ENCODE results near the gene SORBS2.

DNA sequence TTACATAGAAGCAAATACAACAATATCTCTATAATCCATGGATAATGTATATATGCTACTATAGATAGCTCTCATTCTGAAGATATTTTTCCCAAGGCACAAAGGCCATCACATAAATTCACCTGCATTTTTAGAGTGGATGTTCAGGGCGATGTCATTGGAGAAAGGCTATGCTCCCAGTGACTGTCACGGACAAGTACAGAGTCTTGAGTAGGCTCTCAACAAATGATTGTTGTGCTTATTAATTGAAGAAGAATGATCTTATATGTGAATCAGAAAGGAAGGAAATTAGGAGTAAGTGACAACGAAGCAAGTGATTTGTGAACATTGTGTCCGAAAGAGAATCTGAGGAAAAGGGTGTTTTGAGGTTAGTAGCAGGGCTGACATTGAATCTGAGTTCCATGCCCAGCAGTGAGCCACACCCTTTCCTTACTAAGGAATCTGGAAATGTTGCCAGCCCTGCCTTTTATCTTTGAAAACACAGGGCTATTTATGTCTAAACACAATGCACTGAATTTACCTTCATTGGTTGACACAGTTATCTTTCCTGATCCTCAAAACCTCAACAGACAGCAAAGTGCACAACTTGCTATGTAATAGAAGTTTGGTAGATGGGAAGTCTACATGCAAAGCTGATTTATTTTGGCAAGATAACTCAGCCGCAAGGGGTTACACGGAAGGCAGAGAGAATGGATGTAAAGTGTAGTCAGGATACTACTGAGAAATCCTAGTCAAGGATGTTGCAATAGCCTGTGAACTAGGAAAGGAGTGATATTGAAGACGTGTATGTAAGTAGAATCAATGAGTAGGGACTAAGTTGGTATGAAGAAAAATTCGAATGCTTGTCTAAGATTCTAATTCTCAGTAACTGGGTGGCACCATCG lies 50.4 kb downstream of the SORBS2 start:
- TF ChIP-seq, protein P1, sequence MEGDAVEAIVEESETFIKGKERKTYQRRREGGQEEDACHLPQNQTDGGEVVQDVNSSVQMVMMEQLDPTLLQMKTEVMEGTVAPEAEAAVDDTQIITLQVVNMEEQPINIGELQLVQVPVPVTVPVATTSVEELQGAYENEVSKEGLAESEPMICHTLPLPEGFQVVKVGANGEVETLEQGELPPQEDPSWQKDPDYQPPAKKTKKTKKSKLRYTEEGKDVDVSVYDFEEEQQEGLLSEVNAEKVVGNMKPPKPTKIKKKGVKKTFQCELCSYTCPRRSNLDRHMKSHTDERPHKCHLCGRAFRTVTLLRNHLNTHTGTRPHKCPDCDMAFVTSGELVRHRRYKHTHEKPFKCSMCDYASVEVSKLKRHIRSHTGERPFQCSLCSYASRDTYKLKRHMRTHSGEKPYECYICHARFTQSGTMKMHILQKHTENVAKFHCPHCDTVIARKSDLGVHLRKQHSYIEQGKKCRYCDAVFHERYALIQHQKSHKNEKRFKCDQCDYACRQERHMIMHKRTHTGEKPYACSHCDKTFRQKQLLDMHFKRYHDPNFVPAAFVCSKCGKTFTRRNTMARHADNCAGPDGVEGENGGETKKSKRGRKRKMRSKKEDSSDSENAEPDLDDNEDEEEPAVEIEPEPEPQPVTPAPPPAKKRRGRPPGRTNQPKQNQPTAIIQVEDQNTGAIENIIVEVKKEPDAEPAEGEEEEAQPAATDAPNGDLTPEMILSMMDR (IDR thresholded peaks at IDR 0.05) = no peak
- TF ChIP-seq POLR2A (IDR thresholded peaks at IDR 0.05) = no peak

Data from thyroid gland (tissue), 4 donors.